Measurements from ENCODE around the gene LSM3.

The LSM3 gene

DNA sequence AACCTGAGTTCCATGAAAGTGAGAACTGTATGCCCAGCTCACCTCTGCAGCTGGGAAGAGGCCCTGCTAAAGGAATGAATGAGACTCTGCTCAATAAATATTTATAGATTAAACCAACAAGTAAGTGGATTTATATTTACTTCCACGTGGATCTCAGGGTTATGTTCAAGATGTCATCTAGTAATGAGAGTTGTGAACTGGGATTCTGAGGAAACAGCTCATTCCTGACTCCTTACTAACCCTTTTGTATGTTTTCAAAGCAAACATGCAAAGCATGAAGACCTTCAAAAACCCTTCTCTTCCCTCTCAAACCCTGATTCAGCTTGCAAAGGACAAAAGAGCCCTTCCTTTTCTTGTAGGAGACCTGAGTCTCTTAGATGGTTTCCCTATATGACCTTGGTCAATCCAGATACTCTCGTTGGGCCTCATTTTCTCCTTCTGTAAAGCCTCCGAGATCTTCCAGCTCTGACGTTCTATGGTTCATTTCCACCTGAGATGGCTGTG, 53.4 kb downstream of the LSM3 start:
- TF ChIP-seq POLR2AphosphoS5 (IDR thresholded peaks at IDR 0.05; ENCODE audit: low read depth), result no peak
- TF ChIP-seq, protein P1, sequence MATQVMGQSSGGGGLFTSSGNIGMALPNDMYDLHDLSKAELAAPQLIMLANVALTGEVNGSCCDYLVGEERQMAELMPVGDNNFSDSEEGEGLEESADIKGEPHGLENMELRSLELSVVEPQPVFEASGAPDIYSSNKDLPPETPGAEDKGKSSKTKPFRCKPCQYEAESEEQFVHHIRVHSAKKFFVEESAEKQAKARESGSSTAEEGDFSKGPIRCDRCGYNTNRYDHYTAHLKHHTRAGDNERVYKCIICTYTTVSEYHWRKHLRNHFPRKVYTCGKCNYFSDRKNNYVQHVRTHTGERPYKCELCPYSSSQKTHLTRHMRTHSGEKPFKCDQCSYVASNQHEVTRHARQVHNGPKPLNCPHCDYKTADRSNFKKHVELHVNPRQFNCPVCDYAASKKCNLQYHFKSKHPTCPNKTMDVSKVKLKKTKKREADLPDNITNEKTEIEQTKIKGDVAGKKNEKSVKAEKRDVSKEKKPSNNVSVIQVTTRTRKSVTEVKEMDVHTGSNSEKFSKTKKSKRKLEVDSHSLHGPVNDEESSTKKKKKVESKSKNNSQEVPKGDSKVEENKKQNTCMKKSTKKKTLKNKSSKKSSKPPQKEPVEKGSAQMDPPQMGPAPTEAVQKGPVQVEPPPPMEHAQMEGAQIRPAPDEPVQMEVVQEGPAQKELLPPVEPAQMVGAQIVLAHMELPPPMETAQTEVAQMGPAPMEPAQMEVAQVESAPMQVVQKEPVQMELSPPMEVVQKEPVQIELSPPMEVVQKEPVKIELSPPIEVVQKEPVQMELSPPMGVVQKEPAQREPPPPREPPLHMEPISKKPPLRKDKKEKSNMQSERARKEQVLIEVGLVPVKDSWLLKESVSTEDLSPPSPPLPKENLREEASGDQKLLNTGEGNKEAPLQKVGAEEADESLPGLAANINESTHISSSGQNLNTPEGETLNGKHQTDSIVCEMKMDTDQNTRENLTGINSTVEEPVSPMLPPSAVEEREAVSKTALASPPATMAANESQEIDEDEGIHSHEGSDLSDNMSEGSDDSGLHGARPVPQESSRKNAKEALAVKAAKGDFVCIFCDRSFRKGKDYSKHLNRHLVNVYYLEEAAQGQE (IDR thresholded peaks at IDR 0.05; ENCODE audit: insufficient replicate concordance, low read depth), result no peak
- no peak for TF ChIP-seq GABPA (IDR thresholded peaks at IDR 0.05; ENCODE audit: low read depth)
- TF ChIP-seq SPI1 (IDR thresholded peaks at IDR 0.05; ENCODE audit: borderline replicate concordance, low read depth), result no peak
- TF ChIP-seq, protein P2, sequence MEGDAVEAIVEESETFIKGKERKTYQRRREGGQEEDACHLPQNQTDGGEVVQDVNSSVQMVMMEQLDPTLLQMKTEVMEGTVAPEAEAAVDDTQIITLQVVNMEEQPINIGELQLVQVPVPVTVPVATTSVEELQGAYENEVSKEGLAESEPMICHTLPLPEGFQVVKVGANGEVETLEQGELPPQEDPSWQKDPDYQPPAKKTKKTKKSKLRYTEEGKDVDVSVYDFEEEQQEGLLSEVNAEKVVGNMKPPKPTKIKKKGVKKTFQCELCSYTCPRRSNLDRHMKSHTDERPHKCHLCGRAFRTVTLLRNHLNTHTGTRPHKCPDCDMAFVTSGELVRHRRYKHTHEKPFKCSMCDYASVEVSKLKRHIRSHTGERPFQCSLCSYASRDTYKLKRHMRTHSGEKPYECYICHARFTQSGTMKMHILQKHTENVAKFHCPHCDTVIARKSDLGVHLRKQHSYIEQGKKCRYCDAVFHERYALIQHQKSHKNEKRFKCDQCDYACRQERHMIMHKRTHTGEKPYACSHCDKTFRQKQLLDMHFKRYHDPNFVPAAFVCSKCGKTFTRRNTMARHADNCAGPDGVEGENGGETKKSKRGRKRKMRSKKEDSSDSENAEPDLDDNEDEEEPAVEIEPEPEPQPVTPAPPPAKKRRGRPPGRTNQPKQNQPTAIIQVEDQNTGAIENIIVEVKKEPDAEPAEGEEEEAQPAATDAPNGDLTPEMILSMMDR (IDR thresholded peaks at IDR 0.05; ENCODE audit: insufficient read depth, low read length), result no peak
- DNase-seq (ENCODE audit: low read depth in 1 of 2, low spot score in 1 of 2), result no peak
- Histone ChIP-seq H3K27me3 (ENCODE audit: insufficient read depth, poor library complexity, severe bottlenecking) (no peaks in the 10 kb centered on the region), H3K4me3 (replicated peaks; ENCODE audit: insufficient read depth, low read length) (no peak overlapping the region), H3K27ac (replicated peaks) (no peak overlapping the region)

DNA sequence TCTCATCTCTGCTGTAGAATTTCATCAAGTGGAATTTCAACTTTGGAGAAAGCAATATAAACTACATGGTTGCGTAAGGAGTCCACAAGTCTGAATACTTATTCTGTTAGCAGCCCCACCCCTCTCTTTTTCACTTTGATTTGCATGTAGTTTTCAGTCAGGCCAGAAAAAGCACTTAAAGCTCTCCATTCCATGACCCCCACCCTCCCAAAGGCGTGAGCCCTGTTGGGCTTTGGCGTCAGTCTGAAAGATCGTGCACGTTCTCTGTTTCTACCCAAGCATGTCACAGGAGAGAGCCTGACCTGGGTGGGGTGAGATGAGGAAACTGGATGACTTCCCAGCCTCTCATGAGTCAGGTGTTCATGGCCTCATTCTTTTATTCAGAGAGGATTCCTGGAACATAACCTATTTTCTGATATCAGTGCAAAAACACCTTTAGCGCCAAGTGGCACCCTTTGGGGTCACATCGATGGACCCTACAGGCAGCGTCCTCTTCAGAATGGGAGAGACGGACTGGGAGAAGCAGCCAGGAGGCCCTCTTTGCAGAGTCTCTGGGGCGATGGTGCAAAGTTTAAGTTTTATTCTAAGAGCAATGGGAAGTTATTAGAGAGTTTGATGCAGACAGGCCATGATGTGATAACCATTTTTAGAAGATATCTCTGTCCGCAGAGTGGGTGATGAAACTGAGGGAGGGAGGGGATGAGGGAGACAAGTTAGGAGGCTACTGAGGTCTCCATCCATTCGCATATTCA, 55.8 kb downstream of the LSM3 start:
- H3K4me3 ChIP-seq (replicated peaks; ENCODE audit: insufficient read depth, low read length), result no peak overlapping the region
- H3K27me3 ChIP-seq (ENCODE audit: insufficient read depth, poor library complexity, severe bottlenecking), result no peaks in the 10 kb centered on the region
- TF ChIP-seq, protein P2 (IDR thresholded peaks at IDR 0.05; ENCODE audit: insufficient read depth, low read length), result no peak
- no peak for TF ChIP-seq SPI1 (IDR thresholded peaks at IDR 0.05; ENCODE audit: borderline replicate concordance, low read depth)
- TF ChIP-seq, protein P1 (IDR thresholded peaks at IDR 0.05; ENCODE audit: insufficient replicate concordance, low read depth), result no peak
- TF ChIP-seq POLR2AphosphoS5 (IDR thresholded peaks at IDR 0.05; ENCODE audit: low read depth), result no peak
- no peak for TF ChIP-seq GABPA (IDR thresholded peaks at IDR 0.05; ENCODE audit: low read depth)
- H3K27ac ChIP-seq (replicated peaks), result no peak overlapping the region
- DNase-seq (ENCODE audit: low read depth in 1 of 2, low spot score in 1 of 2), result no peak

DNA sequence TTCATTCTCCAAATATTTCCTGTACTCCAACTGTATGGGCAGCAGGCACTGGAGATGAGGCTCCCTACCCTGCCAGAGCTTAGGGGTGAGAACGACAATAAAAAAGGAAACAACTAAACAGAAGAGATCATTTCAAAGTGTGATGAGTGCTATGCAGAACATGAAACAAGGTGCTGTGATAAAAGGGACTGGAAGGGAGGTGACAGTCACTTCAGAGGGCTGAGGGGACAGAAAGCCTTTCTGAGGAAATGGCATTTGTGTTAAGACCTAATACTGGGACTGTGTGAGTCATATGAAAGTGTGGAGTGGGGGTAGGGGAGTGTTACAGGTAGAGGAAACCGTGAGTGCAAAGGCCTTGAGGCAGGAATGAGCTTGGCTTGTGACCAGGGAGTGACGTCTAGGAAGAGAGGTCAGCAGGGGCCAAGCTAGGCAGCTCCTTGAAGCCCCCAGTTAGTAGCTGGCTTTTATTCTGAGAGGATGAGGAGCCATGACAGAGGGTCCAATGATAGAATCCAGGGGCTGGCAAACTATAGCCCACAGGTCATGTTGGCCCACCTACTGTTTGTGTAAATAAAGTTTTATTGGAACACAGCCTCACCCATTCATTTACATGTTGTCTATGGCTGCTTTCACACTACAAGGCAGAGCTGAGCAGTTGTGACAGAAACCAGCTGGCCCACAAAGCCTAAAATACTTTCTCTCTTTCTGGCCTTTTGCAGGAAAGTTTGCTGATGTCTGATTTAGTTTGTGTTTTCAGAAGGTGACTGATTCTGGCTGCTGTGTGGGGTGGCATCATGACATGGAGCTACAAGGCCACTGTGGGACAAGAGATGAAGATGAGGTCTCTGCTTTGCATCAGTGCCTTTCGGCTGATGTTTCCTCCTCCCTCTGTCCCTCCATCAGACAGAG, 56.6 kb downstream of the LSM3 start:
- no peaks in the 10 kb centered on the region for H3K27me3 ChIP-seq (ENCODE audit: insufficient read depth, poor library complexity, severe bottlenecking)
- no peak for DNase-seq (ENCODE audit: low read depth in 1 of 2, low spot score in 1 of 2)
- no peak overlapping the region for H3K4me3 ChIP-seq (replicated peaks; ENCODE audit: insufficient read depth, low read length)
- TF ChIP-seq POLR2AphosphoS5 (IDR thresholded peaks at IDR 0.05; ENCODE audit: low read depth) (no peak), GABPA (IDR thresholded peaks at IDR 0.05; ENCODE audit: low read depth) (no peak), SPI1 (IDR thresholded peaks at IDR 0.05; ENCODE audit: borderline replicate concordance, low read depth) (no peak)
- TF ChIP-seq, protein P1 (IDR thresholded peaks at IDR 0.05; ENCODE audit: insufficient replicate concordance, low read depth), result no peak
- TF ChIP-seq, protein P2 (IDR thresholded peaks at IDR 0.05; ENCODE audit: insufficient read depth, low read length), result no peak
- no peak overlapping the region for H3K27ac ChIP-seq (replicated peaks)
